Measurements from ENCODE around the gene KLK7. TPM values are rescaled to one million over a fixed set of nuclear protein-coding genes. Genes with fewer than 3 reads are reported as not detected.

The KLK7 gene
- total RNA-seq = under 1 TPM; 0.50 to 0.72 TPM
- polyA plus RNA-seq (ENCODE audit: insufficient read length in 2 of 2) = under 1 TPM; 0.16 to 0.38 TPM
- long read RNA-seq, donor 1, partial matches to known transcripts = 0 of 1 reads
- long read RNA-seq, donor 1, other reads (novel, unspliced or antisense) = 0 of 1 reads
- long read RNA-seq, donor 2 = 0 reads
- long read RNA-seq, donor 3 = 0 reads
- long read RNA-seq, donor 4 = 0 reads

GRCh38 chr19:50983625-50984292 is at the start of gene KLK7:
TSS of gene KLK7 (minus strand) at chr19:50983917. CDS start at chr19:50982399, 1,518 bp downstream.
- Histone ChIP-seq H3K36me3 (ENCODE audit: control insufficient read depth, insufficient read depth, low read length) (no peaks in the 10 kb centered on the region), H3K27me3 (ENCODE audit: control insufficient read depth, insufficient read depth, low read length) (peaks cover 14% of the 10 kb centered on the region), H3K4me1 (ENCODE audit: control insufficient read depth, insufficient read depth, low read length) (peaks cover 2% of the 10 kb centered on the region), H3K4me3 (ENCODE audit: low read depth, low read length) (no peak within 1 kb of the TSS), H3K27ac (ENCODE audit: low read depth, low read length) (no peak within 1 kb of the TSS), H3K9me3 (ENCODE audit: control insufficient read depth, insufficient read depth, low read length) (no peaks in the 10 kb centered on the region)
- DNase-seq (ENCODE audit: low read depth in 4 of 6, low spot score in 6 of 6) = no peak
- WGBS (ENCODE audit: insufficient coverage) = 16% methylated on average over 27 of the region's 28 CpGs

- WGBS (ENCODE audit: insufficient coverage) = 93% methylated on average over 28 of the region's 28 CpGs
- no peaks in the 10 kb centered on the region for H3K4me1 ChIP-seq (ENCODE audit: control insufficient read depth, insufficient read depth, low read length)
- no peaks in the 10 kb centered on the region for H3K9me3 ChIP-seq (ENCODE audit: control insufficient read depth, insufficient read depth, low read length)
- H3K27ac ChIP-seq (ENCODE audit: low read depth, low read length) = no peak overlapping the region
- H3K27me3 ChIP-seq (ENCODE audit: control insufficient read depth, insufficient read depth, low read length) = peaks cover 13% of the 10 kb centered on the region
- H3K4me3 ChIP-seq (ENCODE audit: low read depth, low read length) = no peak overlapping the region
- DNase-seq (ENCODE audit: low read depth in 4 of 6, low spot score in 6 of 6) = no peak
- H3K36me3 ChIP-seq (ENCODE audit: control insufficient read depth, insufficient read depth, low read length) = no peaks in the 10 kb centered on the region
Measured at GRCh38 chr19:51031880-51032225, 48.1 kb upstream of the KLK7 start.

- Histone ChIP-seq H3K27me3 (ENCODE audit: control insufficient read depth, insufficient read depth, low read length) (peaks cover 15% of the 10 kb centered on the region), H3K27ac (ENCODE audit: low read depth, low read length) (no peak overlapping the region), H3K4me3 (ENCODE audit: low read depth, low read length) (no peak overlapping the region), H3K36me3 (ENCODE audit: control insufficient read depth, insufficient read depth, low read length) (no peaks in the 10 kb centered on the region), H3K4me1 (ENCODE audit: control insufficient read depth, insufficient read depth, low read length) (no peaks in the 10 kb centered on the region), H3K9me3 (ENCODE audit: control insufficient read depth, insufficient read depth, low read length) (no peaks in the 10 kb centered on the region)
- 92% methylated on average over 5 of the region's 7 CpGs for WGBS (ENCODE audit: insufficient coverage)
- DNase-seq (ENCODE audit: low read depth in 4 of 6, low spot score in 6 of 6) = no peak
Measured at GRCh38 chr19:51031220-51031879, 47.6 kb upstream of the KLK7 start.

GRCh38 chr19:51030631-51031030 is 46.9 kb upstream of the KLK7 start:
- H3K27ac ChIP-seq (ENCODE audit: low read depth, low read length) = no peak overlapping the region
- no peaks in the 10 kb centered on the region for H3K4me1 ChIP-seq (ENCODE audit: control insufficient read depth, insufficient read depth, low read length)
- no peak for DNase-seq (ENCODE audit: low read depth in 4 of 6, low spot score in 6 of 6)
- H3K27me3 ChIP-seq (ENCODE audit: control insufficient read depth, insufficient read depth, low read length) = peaks cover 18% of the 10 kb centered on the region
- WGBS (ENCODE audit: insufficient coverage) = 91% methylated on average over 12 of the region's 13 CpGs
- no peaks in the 10 kb centered on the region for H3K9me3 ChIP-seq (ENCODE audit: control insufficient read depth, insufficient read depth, low read length)
- H3K36me3 ChIP-seq (ENCODE audit: control insufficient read depth, insufficient read depth, low read length) = no peaks in the 10 kb centered on the region
- H3K4me3 ChIP-seq (ENCODE audit: low read depth, low read length) = no peak overlapping the region

- no peaks in the 10 kb centered on the region for H3K36me3 ChIP-seq (ENCODE audit: control insufficient read depth, insufficient read depth, low read length)
- peaks cover 19% of the 10 kb centered on the region for H3K27me3 ChIP-seq (ENCODE audit: control insufficient read depth, insufficient read depth, low read length)
- H3K4me1 ChIP-seq (ENCODE audit: control insufficient read depth, insufficient read depth, low read length) = no peaks in the 10 kb centered on the region
- no peak for DNase-seq (ENCODE audit: low read depth in 4 of 6, low spot score in 6 of 6)
- H3K27ac ChIP-seq (ENCODE audit: low read depth, low read length) = no peak overlapping the region
- no peaks in the 10 kb centered on the region for H3K9me3 ChIP-seq (ENCODE audit: control insufficient read depth, insufficient read depth, low read length)
- no CpG with 5 or more reads among the region's 2 CpGs for WGBS (ENCODE audit: insufficient coverage)
- H3K4me3 ChIP-seq (ENCODE audit: low read depth, low read length) = no peak overlapping the region
Measured at GRCh38 chr19:51029718-51030117, 46.0 kb upstream of the KLK7 start.

- no peak overlapping the region for H3K27ac ChIP-seq (ENCODE audit: low read depth, low read length)
- H3K4me1 ChIP-seq (ENCODE audit: control insufficient read depth, insufficient read depth, low read length) = no peaks in the 10 kb centered on the region
- no peak overlapping the region for H3K4me3 ChIP-seq (ENCODE audit: low read depth, low read length)
- peaks cover 26% of the 10 kb centered on the region for H3K27me3 ChIP-seq (ENCODE audit: control insufficient read depth, insufficient read depth, low read length)
- WGBS (ENCODE audit: insufficient coverage) = 47% methylated on average over 2 of the region's 5 CpGs
- H3K9me3 ChIP-seq (ENCODE audit: control insufficient read depth, insufficient read depth, low read length) = no peaks in the 10 kb centered on the region
- DNase-seq (ENCODE audit: low read depth in 4 of 6, low spot score in 6 of 6) = no peak
- H3K36me3 ChIP-seq (ENCODE audit: control insufficient read depth, insufficient read depth, low read length) = no peaks in the 10 kb centered on the region
Measured at GRCh38 chr19:51027873-51028272, 44.2 kb upstream of the KLK7 start.

- no peak overlapping the region for H3K4me3 ChIP-seq (ENCODE audit: low read depth, low read length)
- no peaks in the 10 kb centered on the region for H3K4me1 ChIP-seq (ENCODE audit: control insufficient read depth, insufficient read depth, low read length)
- DNase-seq (ENCODE audit: low read depth in 4 of 6, low spot score in 6 of 6) = no peak
- no peaks in the 10 kb centered on the region for H3K9me3 ChIP-seq (ENCODE audit: control insufficient read depth, insufficient read depth, low read length)
- peaks cover 30% of the 10 kb centered on the region for H3K27me3 ChIP-seq (ENCODE audit: control insufficient read depth, insufficient read depth, low read length)
- H3K36me3 ChIP-seq (ENCODE audit: control insufficient read depth, insufficient read depth, low read length) = no peaks in the 10 kb centered on the region
- WGBS (ENCODE audit: insufficient coverage) = 59% methylated on average over 11 of the region's 14 CpGs
- H3K27ac ChIP-seq (ENCODE audit: low read depth, low read length) = no peak overlapping the region
Measured at GRCh38 chr19:51027126-51027806, 43.5 kb upstream of the KLK7 start.

- peaks cover 30% of the 10 kb centered on the region for H3K27me3 ChIP-seq (ENCODE audit: control insufficient read depth, insufficient read depth, low read length)
- no peak for DNase-seq (ENCODE audit: low read depth in 4 of 6, low spot score in 6 of 6)
- H3K27ac ChIP-seq (ENCODE audit: low read depth, low read length) = no peak within 1 kb of the TSS
- H3K4me1 ChIP-seq (ENCODE audit: control insufficient read depth, insufficient read depth, low read length) = no peaks in the 10 kb centered on the region
- H3K4me3 ChIP-seq (ENCODE audit: low read depth, low read length) = no peak within 1 kb of the TSS
- 87% methylated on average over 11 of the region's 11 CpGs for WGBS (ENCODE audit: insufficient coverage)
- no peaks in the 10 kb centered on the region for H3K36me3 ChIP-seq (ENCODE audit: control insufficient read depth, insufficient read depth, low read length)
- no peaks in the 10 kb centered on the region for H3K9me3 ChIP-seq (ENCODE audit: control insufficient read depth, insufficient read depth, low read length)
Measured at GRCh38 chr19:51026554-51026831, 42.8 kb upstream of the KLK7 start, which contains the start of gene KLK11. TSS of gene KLK11 (minus strand) at chr19:51026616. CDS start at chr19:51025631, 985 bp downstream.

GRCh38 chr19:51025809-51026553 is 42.3 kb upstream of the KLK7 start:
- 63% methylated on average over 16 of the region's 18 CpGs for WGBS (ENCODE audit: insufficient coverage)
- DNase-seq (ENCODE audit: low read depth in 4 of 6, low spot score in 6 of 6) = no peak

More at GRCh38 chr19:51025809-51026553, 42.3 kb upstream of the KLK7 start:
- Histone ChIP-seq H3K4me3 (ENCODE audit: low read depth, low read length) (no peak overlapping the region), H3K36me3 (ENCODE audit: control insufficient read depth, insufficient read depth, low read length) (no peaks in the 10 kb centered on the region), H3K27ac (ENCODE audit: low read depth, low read length) (no peak overlapping the region), H3K9me3 (ENCODE audit: control insufficient read depth, insufficient read depth, low read length) (no peaks in the 10 kb centered on the region), H3K27me3 (ENCODE audit: control insufficient read depth, insufficient read depth, low read length) (peaks cover 30% of the 10 kb centered on the region), H3K4me1 (ENCODE audit: control insufficient read depth, insufficient read depth, low read length) (no peaks in the 10 kb centered on the region)

Measured in spinal cord (tissue), 10 donors.